Activated CD8-positive, alpha-beta memory T cell treated with anti-CD3 and anti-CD28 coated beads for 48 hours (primary cell): ENCODE measurements around the gene RSPRY1.
"Not testable (repeated sequence)": the region's sequence is repeated elsewhere in the genome, so short reads cannot be mapped to it uniquely, and the experiment has no call there.

ENCODE experiments used
- DNase-seq, 3 experiments: peaks; one replicate each; pipeline ENCODE4 v3.0.0-alpha.2; 2020; ENCODE audit warnings: low read depth in 2 of 3, low spot score in 2 of 3

Gene RSPRY1

DNA sequence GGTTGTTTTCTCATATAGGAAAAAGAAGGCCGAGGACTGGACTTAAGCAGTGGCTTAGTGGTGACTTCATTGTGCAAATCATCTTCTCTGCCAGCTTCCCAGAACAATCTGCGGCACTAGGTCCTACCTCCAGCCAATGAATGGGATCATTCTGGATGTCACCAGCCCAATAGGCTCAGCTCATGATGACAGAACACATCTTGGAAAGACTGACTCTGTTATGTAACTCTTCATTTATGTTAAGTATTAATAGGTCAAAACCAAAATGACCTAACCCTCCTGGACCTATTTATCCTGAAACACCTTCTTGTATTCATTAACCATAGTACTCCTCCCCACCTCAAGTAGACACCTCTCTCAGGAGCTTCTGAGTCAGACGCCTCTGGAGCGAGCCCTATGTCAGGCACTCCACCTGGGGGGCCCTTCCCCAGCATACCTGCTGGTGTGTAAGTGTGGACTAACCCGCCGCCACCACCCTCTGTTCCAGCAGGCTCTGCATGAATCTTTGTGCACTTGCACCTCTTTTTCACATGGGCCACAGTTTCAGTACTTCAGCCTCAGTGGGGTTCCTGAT is 66.1 kb downstream of the RSPRY1 start:
- DNase-seq, result no peak

- no peak for DNase-seq
These were observed 67.3 kb downstream of the RSPRY1 start for GRCh38 chr16:57253466-57253865.

DNA sequence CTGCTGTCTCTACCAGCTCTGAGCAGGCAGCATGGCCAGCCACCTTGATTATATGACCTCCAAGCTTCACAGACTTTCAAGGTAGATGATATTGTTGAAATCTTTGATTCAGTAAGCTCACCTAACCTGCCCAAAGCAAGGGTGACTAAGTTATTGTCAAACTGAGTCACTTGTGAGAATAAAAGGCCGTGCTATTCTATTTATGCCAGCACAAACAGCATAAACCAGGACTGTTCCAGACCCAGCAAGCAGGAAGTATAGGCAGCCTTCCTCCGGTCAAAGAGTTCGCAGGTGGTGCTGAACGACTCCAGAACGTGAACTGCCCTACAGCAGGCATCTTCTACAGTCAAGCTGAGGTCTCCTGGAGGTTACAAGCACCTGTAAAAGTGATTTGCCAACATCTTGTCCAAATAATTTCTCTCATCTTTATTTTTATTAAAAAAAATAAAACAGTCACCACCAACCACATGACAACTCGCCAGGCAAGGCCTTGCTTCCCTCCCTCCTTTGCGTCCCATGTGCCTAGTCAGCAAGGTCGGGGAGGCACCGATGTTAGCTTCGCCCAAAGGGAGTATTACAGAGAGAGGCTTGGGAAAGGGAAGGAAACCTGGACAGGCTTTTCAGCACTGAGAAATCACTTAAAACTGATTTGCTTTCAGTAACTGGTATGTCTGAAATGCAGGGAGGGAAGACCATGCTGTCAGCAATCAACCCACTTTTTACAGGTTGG is 69.7 kb downstream of the RSPRY1 start:
- no peak for DNase-seq

GRCh38 chr16:57256601-57257395 is 70.7 kb downstream of the RSPRY1 start:
- no peak for DNase-seq

GRCh38 chr16:57257455-57258070 is 71.4 kb downstream of the RSPRY1 start:
- DNase-seq, result no peak

DNA sequence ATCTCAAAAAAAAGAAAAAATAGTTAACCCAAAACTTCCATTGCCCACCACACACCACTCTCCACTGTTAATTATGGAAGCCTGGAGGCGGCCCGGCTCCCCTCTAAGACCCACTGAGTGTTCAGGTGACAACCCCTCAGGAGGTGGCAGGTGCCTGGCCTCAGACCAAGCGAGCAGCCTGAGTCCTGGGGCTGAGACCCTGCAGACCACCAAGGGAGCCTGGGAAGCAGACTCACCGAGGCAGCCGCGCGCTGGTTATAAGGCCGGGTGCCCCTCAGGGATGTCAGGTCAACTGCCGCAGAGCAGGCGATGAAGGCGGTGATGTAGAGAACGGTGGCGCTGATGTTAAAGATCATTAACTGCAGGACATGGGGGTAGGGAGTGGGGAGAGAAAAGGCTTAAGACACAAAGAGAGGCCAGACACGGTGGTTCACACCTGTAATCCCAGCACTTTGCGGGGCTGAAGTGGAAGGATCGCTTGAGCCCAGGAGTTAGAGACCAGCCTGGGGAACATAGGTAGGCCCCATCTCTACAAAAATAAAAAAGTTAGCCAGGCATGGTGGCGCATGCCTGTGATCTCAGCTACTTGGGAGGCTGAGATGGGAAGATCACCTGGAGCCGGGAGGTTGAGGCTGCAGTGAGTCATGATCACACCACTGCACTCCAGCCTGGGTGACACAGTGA is 72.2 kb downstream of the RSPRY1 start:
- DNase-seq, result no peak

GRCh38 chr16:57258910-57259475 is 72.9 kb downstream of the RSPRY1 start:
- no peak for DNase-seq

GRCh38 chr16:57260294-57260929 is 74.3 kb downstream of the RSPRY1 start:
- no peak for DNase-seq

- no peak for DNase-seq
These were observed 75.7 kb downstream of the RSPRY1 start for GRCh38 chr16:57261806-57262205.

DNA sequence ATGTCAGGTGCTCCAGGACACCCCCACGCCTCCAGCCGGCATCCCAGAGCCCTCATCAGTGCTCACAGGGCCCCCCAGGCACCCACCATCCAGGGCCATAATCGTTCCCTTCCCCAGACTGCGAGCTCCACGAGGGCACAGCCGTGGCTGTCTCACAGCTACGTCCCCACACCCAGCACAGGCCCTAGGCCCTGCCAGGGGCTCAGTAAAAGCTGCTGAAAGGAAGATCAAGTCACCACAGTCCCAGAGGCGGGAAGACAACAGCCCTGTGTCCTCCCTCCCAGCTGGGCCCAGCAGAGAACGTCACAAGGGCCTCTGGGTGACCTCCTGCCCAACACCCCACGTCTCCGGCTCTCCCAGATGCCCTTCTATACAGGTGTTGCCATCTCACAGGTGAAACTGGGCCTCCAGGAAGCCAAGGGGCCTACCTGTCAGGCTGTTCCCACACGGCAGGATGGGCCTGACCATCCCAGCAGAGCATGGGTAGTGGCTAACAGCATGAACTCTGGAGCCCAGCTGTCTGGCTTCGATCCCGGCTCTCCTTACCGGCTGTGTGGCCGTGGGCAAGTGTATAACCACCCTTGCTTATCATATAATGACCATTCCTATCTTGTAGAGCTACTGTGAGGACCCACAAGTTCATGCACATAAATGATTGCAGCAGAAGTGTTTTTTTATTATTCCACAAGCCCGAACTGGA is 76.9 kb downstream of the RSPRY1 start:
- DNase-seq, result no peak

- no peak for DNase-seq
These were observed 77.6 kb downstream of the RSPRY1 start for GRCh38 chr16:57263541-57264351.

DNA sequence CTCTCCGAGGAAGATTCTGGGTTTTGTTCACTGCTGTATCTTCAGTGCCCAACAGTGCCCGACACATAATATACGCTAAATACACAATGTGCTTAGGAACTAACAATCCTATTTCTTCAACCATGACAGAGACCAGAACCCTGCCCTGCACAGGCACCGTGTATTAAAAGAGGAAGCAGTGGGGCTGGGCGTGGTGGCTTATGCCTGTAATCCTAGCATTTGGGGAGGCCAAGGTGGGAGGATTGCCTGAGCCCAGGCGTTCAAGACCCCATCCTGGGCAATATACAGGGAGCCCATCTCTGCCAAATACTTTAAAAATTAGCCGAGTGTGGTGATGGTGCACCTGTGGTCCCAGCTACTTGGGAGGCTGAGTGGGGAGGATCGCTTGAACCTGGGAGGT is 78.3 kb downstream of the RSPRY1 start:
- no peak for DNase-seq

DNA sequence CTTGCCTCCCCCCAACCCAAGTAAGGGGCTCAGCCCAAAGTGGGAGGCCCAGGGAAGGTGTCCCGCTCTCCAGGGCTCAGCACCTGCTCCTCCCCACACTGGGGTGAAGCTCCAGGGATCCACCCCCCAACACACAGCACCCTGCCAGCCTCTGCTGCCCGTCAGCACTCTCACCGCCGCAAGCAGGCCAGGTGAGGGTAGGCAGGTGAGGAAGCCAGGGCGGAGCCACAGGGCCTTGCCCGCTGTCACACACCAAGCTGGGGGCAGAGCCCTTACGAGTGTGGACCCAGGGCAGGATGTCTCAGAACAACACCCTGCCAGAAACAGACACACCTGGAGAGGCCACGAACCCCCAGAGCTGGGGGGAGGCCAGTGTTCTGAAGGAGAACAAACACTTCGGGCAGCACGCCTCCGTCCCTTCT is 78.8 kb downstream of the RSPRY1 start:
- DNase-seq, result no peak

GRCh38 chr16:57265850-57266530 is 79.9 kb downstream of the RSPRY1 start:
- DNase-seq, result no peak

- no peak for DNase-seq
These were observed 80.6 kb downstream of the RSPRY1 start for GRCh38 chr16:57266531-57267260.

DNA sequence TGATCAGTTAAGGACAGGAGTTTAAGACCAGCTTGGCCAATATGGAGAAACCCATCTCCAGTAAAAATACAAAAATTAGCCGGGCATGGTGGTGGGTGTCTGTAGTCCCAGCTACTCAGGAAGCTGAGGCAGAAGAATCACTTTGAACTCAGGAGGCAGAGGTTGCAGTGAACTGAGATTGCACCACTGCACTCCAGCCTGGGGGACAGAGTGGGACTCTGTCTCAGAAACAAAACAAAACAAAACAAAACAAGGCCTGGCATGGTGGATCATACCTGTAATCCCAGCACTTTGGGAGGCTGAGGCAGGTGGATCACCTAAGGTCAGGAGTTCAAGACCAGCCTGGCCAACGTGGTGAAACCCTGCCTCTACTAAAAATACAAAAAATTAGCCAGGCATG is 81.2 kb downstream of the RSPRY1 start:
- DNase-seq, result not testable (repeated sequence)
